ENCODE data around the gene RIOX2. TPM values are rescaled to one million over a fixed set of nuclear protein-coding genes. Genes with fewer than 3 reads are reported as not detected.

The RIOX2 gene
- total RNA-seq, 1 donor from 2014 or later = 20.2 TPM

DNA sequence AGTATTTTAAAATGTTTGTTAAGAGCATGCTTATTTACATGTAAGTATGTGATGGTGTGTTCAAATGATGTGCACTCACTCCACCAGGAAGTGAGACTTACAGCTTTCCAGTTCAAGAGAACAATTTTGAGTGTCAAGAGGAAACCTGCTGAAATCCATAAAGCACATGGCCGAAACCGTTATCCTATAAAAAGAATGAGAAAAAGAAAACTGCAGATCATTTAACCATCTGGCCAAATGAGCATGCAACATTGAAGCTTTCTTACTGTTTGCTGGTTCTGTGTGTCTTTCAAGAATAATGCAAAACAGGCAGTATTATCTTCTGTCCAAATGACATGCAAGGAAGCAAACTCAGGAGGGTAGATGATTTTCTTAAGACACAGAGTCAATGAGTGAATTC lies 36.6 kb upstream of the RIOX2 start:
- Histone ChIP-seq H3K9me3 (ENCODE audit: insufficient read depth, low read depth, low read length) (no peaks in the 10 kb centered on the region), H3K9ac (ENCODE audit: low read length) (no peak overlapping the region), H3K79me2 (ENCODE audit: insufficient read depth, low read length) (no peaks in the 10 kb centered on the region), H3K27me3 (ENCODE audit: insufficient read depth, low read length) (no peaks in the 10 kb centered on the region), H3K27ac (ENCODE audit: low read depth, low read length) (no peak overlapping the region), H2AFZ (ENCODE audit: low read depth, low read length) (no peak overlapping the region), H3K4me1 (ENCODE audit: insufficient read depth, low read length) (no peaks in the 10 kb centered on the region), H3K36me3 (ENCODE audit: insufficient read depth, low read length) (no peaks in the 10 kb centered on the region), H3K4me3 (ENCODE audit: insufficient read depth, low read depth, low read length) (no peak overlapping the region), H4K20me1 (ENCODE audit: insufficient read depth, low read length) (no peaks in the 10 kb centered on the region), H3K4me2 (ENCODE audit: low read length) (no peak overlapping the region)
- Mint-ChIP-seq H3K36me3 (ENCODE audit: low read depth, unreplicated experiment) (no peaks in the 10 kb centered on the region), H3K27ac (ENCODE audit: unreplicated experiment) (no peak overlapping the region), H3K27me3 (ENCODE audit: low read depth, unreplicated experiment) (no peaks in the 10 kb centered on the region), H3K9me3 (ENCODE audit: unreplicated experiment) (peaks cover 1% of the 10 kb centered on the region), H3K4me3 (ENCODE audit: unreplicated experiment) (no peak overlapping the region), H3K4me1 (ENCODE audit: low read depth, unreplicated experiment) (peaks cover 6% of the 10 kb centered on the region)
- DNase-seq (ENCODE audit: low read depth) (no peak), FAIRE-seq (no peak)
- TF ChIP-seq, protein P1, sequence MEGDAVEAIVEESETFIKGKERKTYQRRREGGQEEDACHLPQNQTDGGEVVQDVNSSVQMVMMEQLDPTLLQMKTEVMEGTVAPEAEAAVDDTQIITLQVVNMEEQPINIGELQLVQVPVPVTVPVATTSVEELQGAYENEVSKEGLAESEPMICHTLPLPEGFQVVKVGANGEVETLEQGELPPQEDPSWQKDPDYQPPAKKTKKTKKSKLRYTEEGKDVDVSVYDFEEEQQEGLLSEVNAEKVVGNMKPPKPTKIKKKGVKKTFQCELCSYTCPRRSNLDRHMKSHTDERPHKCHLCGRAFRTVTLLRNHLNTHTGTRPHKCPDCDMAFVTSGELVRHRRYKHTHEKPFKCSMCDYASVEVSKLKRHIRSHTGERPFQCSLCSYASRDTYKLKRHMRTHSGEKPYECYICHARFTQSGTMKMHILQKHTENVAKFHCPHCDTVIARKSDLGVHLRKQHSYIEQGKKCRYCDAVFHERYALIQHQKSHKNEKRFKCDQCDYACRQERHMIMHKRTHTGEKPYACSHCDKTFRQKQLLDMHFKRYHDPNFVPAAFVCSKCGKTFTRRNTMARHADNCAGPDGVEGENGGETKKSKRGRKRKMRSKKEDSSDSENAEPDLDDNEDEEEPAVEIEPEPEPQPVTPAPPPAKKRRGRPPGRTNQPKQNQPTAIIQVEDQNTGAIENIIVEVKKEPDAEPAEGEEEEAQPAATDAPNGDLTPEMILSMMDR (IDR thresholded peaks at IDR 0.05; ENCODE audit: insufficient read depth, low read depth, low read length) = no peak
- no peak for TF ChIP-seq EZH2 (IDR thresholded peaks at IDR 0.05; ENCODE audit: insufficient read depth, low read length)

DNA sequence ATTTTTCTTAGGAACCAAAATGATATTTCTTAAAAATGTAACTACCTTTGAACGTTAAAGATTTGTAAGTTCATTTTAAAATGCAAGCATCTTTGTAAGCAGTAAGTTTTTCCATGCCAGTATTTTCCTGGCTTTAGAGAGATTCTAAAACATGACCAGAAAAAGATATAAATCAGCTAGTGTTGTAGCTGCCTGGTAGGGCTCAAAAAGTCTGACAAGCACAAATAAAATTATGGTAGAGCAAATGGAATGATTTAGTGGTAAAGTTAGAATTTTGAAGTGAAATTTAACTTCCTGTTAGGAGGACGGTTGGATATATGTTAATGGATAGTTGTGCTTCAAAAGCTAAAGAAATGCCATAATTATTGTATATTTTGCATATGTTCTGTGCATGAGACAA lies 33.2 kb upstream of the RIOX2 start:
- Mint-ChIP-seq H3K4me1 (ENCODE audit: low read depth, unreplicated experiment) (peaks cover 6% of the 10 kb centered on the region), H3K9me3 (ENCODE audit: unreplicated experiment) (no peaks in the 10 kb centered on the region), H3K4me3 (ENCODE audit: unreplicated experiment) (no peak overlapping the region), H3K27ac (ENCODE audit: unreplicated experiment) (no peak overlapping the region), H3K27me3 (ENCODE audit: low read depth, unreplicated experiment) (no peaks in the 10 kb centered on the region), H3K36me3 (ENCODE audit: low read depth, unreplicated experiment) (no peaks in the 10 kb centered on the region)
- Histone ChIP-seq H2AFZ (ENCODE audit: low read depth, low read length) (no peak overlapping the region), H3K36me3 (ENCODE audit: insufficient read depth, low read length) (no peaks in the 10 kb centered on the region), H3K27ac (ENCODE audit: low read depth, low read length) (no peak overlapping the region), H4K20me1 (ENCODE audit: insufficient read depth, low read length) (no peaks in the 10 kb centered on the region), H3K4me1 (ENCODE audit: insufficient read depth, low read length) (no peaks in the 10 kb centered on the region), H3K9me3 (ENCODE audit: insufficient read depth, low read depth, low read length) (no peaks in the 10 kb centered on the region), H3K9ac (ENCODE audit: low read length) (no peak overlapping the region), H3K4me3 (ENCODE audit: insufficient read depth, low read depth, low read length) (no peak overlapping the region), H3K79me2 (ENCODE audit: insufficient read depth, low read length) (no peaks in the 10 kb centered on the region), H3K27me3 (ENCODE audit: insufficient read depth, low read length) (peaks cover 2% of the 10 kb centered on the region), H3K4me2 (ENCODE audit: low read length) (no peak overlapping the region)
- TF ChIP-seq, protein P1 (IDR thresholded peaks at IDR 0.05; ENCODE audit: insufficient read depth, low read depth, low read length) = no peak
- DNase-seq (ENCODE audit: low read depth) = no peak
- no peak for FAIRE-seq

DNA sequence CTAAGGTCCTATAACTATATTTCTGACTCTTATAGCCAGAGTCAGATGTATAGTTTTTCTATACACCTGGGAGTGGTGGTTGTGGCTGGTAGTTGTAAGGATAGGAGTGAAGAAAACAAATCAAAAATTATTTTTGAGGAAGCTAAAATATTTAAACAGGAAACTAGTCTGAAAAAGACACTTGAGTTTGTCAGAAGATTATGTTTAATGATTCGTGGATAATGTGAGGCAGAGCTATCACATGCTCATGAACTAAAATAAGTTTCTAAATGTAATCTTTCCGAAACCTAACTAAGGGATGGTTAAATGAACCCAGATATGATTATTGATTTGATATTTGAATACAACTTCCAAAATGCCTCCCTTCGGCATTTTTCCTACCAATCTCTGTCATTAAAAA lies 32.5 kb upstream of the RIOX2 start:
- Mint-ChIP-seq H3K4me1 (ENCODE audit: low read depth, unreplicated experiment) (peaks cover 6% of the 10 kb centered on the region), H3K36me3 (ENCODE audit: low read depth, unreplicated experiment) (no peaks in the 10 kb centered on the region), H3K27ac (ENCODE audit: unreplicated experiment) (no peak overlapping the region), H3K9me3 (ENCODE audit: unreplicated experiment) (no peaks in the 10 kb centered on the region), H3K4me3 (ENCODE audit: unreplicated experiment) (no peak overlapping the region), H3K27me3 (ENCODE audit: low read depth, unreplicated experiment) (no peaks in the 10 kb centered on the region)
- H3K9ac ChIP-seq (ENCODE audit: low read length) = no peak overlapping the region
- no peak overlapping the region for H2AFZ ChIP-seq (ENCODE audit: low read depth, low read length)
- H4K20me1 ChIP-seq (ENCODE audit: insufficient read depth, low read length) = no peaks in the 10 kb centered on the region
- H3K27ac ChIP-seq (ENCODE audit: low read depth, low read length) = no peak overlapping the region
- H3K27me3 ChIP-seq (ENCODE audit: insufficient read depth, low read length) = peaks cover 2% of the 10 kb centered on the region
- no peak for FAIRE-seq
- no peaks in the 10 kb centered on the region for H3K4me1 ChIP-seq (ENCODE audit: insufficient read depth, low read length)
- no peak for DNase-seq (ENCODE audit: low read depth)
- no peak overlapping the region for H3K4me2 ChIP-seq (ENCODE audit: low read length)
- TF ChIP-seq, protein P1 (IDR thresholded peaks at IDR 0.05; ENCODE audit: insufficient read depth, low read depth, low read length) = no peak
- no peak for TF ChIP-seq EZH2 (IDR thresholded peaks at IDR 0.05; ENCODE audit: insufficient read depth, low read length)
- no peak overlapping the region for H3K4me3 ChIP-seq (ENCODE audit: insufficient read depth, low read depth, low read length)
- H3K79me2 ChIP-seq (ENCODE audit: insufficient read depth, low read length) = no peaks in the 10 kb centered on the region
- H3K9me3 ChIP-seq (ENCODE audit: insufficient read depth, low read depth, low read length) = no peaks in the 10 kb centered on the region
- H3K36me3 ChIP-seq (ENCODE audit: insufficient read depth, low read length) = no peaks in the 10 kb centered on the region
